ENCODE measurements around the gene PPP2R2C. TPM values are rescaled to one million over a fixed set of nuclear protein-coding genes. Genes with fewer than 3 reads are reported as not detected.

Gene PPP2R2C
- total and polyA plus RNA-seq, 2 of the 4 experiments (the other 2 are of a cell fraction), result 0.03 TPM; not detected in 1

DNA sequence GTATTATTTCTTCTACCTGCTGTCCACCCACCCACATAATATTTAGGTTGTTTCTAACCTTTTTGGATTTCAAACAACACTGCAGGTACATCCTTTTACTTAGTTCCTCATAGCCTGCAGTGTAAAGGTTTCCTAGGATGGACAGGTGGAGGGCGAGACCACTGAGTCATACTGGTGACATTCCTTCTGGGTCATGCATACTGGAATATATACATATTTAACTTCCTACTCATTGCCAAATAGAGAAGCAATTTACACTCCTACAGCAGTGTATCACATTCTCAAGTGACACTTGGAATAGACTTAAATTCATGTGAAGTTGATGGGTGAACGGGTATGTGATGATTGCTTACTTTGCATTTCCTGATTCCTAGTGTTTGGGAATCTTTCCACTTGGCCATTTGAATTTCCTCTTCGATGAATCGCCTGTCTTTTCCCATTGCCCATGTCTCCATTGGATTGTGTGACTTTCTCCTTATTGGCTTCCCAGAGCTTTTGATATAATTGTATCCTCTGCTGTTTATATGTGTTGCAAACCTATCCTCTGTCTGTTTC, 8.2 kb upstream of the PPP2R2C start:
- Histone ChIP-seq H2AFZ (replicated peaks; ENCODE audit: low read length, poor library complexity) (no peak overlapping the region), H3K4me1 (ENCODE audit: control insufficient read depth, insufficient read depth, low read length) (no peaks in the 10 kb centered on the region), H3K56ac (ENCODE audit: extremely low read depth, insufficient read depth, low read length) (no peak overlapping the region), H3K27me3 (ENCODE audit: control insufficient read depth, insufficient read depth, low read length) (peaks cover 6% of the 10 kb centered on the region), H3K4ac (ENCODE audit: low read depth, low read length) (no peak overlapping the region), H4K20me1 (ENCODE audit: insufficient read depth, low read length) (no peaks in the 10 kb centered on the region), H3K9me3 (ENCODE audit: control insufficient read depth, insufficient read depth, low read length) (no peaks in the 10 kb centered on the region), H2BK120ac (ENCODE audit: low read depth, low read length) (no peak overlapping the region), H4K5ac (ENCODE audit: low read depth, low read length) (no peak overlapping the region), H2BK15ac (ENCODE audit: low read depth, low read length) (no peak overlapping the region), H3K27ac (ENCODE audit: insufficient read depth, low read length) (no peak overlapping the region), H2AK5ac (ENCODE audit: low read depth, low read length) (no peak overlapping the region), H2BK5ac (ENCODE audit: low read depth, low read length, poor library complexity, severe bottlenecking) (no peak overlapping the region), H2AK9ac (replicated peaks; ENCODE audit: low read depth, low read length, poor library complexity) (no peak overlapping the region), H3K4me2 (ENCODE audit: low read depth, low read length) (no peak overlapping the region), H3K79me1 (ENCODE audit: low read depth in 1 of 2, low read length in 2 of 2) (no peaks in the 10 kb centered on the region), H3K9me1 (ENCODE audit: insufficient read depth, low read length) (no peaks in the 10 kb centered on the region), H3K14ac (replicated peaks; ENCODE audit: low read depth, low read length) (no peak overlapping the region), H3K9ac (ENCODE audit: low read depth, low read length) (no peak overlapping the region), H3K4me3 (ENCODE audit: insufficient read depth, low read depth, low read length) (no peak overlapping the region), H4K8ac (ENCODE audit: low read depth in 2 of 2, low read length in 2 of 2) (no peak overlapping the region), H3K23ac (ENCODE audit: low read depth, low read length) (no peak overlapping the region), H4K91ac (ENCODE audit: insufficient read depth, low read depth, low read length) (no peak overlapping the region), H2BK20ac (ENCODE audit: low read depth, low read length) (no peak overlapping the region), H3K18ac (ENCODE audit: low read depth, low read length) (no peak overlapping the region), H3K36me3 (ENCODE audit: control insufficient read depth, insufficient read depth, low read length) (no peaks in the 10 kb centered on the region)
- dilution Hi-C loops (cut with HindIII; ENCODE audit: low sequenced_read_pairs, unreplicated experiment) (no loop called here), intact Hi-C loops (cut with micrococcal nuclease) (no loop called here), in situ Hi-C loops (cut with MboI; ENCODE audit: low sequenced_read_pairs) (no loop called here)
- DNase-seq (no peak), ATAC-seq (ENCODE audit: low read depth) (no peak)
- TF ChIP-seq MAZ (IDR thresholded peaks at IDR 0.05; ENCODE audit: borderline replicate concordance, low read depth, low read length) (no peak), CHD1 (IDR thresholded peaks at IDR 0.05; ENCODE audit: low read depth, low read length) (no peak), RAD21 (IDR thresholded peaks at IDR 0.05; ENCODE audit: low read length) (no peak), BHLHE40 (IDR thresholded peaks at IDR 0.05; ENCODE audit: low read depth, low read length) (no peak), MXI1 (IDR thresholded peaks at IDR 0.05; ENCODE audit: borderline replicate concordance, low read depth, low read length) (no peak)
- TF ChIP-seq, protein P1, sequence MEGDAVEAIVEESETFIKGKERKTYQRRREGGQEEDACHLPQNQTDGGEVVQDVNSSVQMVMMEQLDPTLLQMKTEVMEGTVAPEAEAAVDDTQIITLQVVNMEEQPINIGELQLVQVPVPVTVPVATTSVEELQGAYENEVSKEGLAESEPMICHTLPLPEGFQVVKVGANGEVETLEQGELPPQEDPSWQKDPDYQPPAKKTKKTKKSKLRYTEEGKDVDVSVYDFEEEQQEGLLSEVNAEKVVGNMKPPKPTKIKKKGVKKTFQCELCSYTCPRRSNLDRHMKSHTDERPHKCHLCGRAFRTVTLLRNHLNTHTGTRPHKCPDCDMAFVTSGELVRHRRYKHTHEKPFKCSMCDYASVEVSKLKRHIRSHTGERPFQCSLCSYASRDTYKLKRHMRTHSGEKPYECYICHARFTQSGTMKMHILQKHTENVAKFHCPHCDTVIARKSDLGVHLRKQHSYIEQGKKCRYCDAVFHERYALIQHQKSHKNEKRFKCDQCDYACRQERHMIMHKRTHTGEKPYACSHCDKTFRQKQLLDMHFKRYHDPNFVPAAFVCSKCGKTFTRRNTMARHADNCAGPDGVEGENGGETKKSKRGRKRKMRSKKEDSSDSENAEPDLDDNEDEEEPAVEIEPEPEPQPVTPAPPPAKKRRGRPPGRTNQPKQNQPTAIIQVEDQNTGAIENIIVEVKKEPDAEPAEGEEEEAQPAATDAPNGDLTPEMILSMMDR (conservative IDR thresholded peaks at IDR 0.05; ENCODE audit: low read depth, low read length), result no peak
- TF ChIP-seq, protein P2, sequence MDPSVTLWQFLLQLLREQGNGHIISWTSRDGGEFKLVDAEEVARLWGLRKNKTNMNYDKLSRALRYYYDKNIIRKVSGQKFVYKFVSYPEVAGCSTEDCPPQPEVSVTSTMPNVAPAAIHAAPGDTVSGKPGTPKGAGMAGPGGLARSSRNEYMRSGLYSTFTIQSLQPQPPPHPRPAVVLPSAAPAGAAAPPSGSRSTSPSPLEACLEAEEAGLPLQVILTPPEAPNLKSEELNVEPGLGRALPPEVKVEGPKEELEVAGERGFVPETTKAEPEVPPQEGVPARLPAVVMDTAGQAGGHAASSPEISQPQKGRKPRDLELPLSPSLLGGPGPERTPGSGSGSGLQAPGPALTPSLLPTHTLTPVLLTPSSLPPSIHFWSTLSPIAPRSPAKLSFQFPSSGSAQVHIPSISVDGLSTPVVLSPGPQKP (IDR thresholded peaks at IDR 0.05; ENCODE audit: borderline replicate concordance, low read depth, low read length), result no peak
- TF ChIP-seq, protein P3, sequence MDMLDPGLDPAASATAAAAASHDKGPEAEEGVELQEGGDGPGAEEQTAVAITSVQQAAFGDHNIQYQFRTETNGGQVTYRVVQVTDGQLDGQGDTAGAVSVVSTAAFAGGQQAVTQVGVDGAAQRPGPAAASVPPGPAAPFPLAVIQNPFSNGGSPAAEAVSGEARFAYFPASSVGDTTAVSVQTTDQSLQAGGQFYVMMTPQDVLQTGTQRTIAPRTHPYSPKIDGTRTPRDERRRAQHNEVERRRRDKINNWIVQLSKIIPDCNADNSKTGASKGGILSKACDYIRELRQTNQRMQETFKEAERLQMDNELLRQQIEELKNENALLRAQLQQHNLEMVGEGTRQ (IDR thresholded peaks at IDR 0.05; ENCODE audit: low read depth, low read length), result no peak
- ChIA-PET POLR2A (ENCODE audit: unreplicated experiment) (no interaction called here), CTCF (no interaction called here)
- WGBS, 2 experiments (ENCODE audit: extremely low coverage in 2 of 2, insufficient read length in 1 of 2), result no CpG with 5 or more reads among the region's 4 CpGs
- BruUV-seq (replicated peaks), result no TSS peak

Measured in IMR-90 (cell line).